ENCODE data around the gene LRRC8A.

DNA sequence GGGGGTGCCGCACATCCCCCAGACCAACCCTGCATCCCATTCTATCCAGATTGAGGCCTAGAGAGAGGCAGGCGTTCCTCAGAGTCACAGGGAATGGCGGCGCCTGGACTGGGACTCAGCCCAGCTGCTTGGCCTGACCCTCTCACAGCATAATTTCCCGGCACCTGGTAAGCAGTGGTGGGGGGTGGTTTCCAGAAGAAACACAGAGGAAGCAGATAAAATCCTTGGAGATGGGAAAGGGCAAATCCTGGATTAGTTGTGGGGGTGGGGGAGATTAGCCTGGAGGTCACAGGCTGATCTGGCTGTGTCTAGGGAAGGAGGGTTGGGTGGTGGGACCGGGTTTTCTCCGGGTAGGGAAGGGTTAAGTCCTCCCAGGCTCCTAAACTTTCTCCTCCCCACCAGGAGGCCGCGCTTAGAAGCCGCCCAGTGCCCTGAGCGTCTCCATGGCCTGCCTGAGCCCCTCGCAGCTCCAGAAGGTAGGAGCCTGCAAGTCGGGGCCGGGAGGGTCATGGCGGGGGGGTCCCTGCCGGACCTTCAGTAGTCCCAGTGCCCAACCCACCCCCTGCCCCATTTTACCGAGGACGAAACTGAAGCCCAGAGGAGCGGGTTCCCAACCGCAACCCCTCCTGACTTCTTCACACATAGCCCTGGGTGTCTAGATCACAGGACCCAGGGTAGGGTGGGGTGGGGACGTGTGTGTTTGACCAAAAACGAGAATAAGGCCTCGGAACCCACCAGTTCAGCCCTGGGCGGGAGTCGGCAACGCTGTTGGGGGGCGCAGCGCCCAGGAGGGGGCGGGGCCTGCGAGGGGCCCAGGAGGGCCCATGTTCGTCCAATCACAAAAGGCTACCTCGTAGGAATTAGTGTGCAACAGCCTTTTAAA lies 40.2 kb downstream of the LRRC8A start:
- no peak for TF ChIP-seq POLR2A (IDR thresholded peaks at IDR 0.05)
- TF ChIP-seq, protein P1, sequence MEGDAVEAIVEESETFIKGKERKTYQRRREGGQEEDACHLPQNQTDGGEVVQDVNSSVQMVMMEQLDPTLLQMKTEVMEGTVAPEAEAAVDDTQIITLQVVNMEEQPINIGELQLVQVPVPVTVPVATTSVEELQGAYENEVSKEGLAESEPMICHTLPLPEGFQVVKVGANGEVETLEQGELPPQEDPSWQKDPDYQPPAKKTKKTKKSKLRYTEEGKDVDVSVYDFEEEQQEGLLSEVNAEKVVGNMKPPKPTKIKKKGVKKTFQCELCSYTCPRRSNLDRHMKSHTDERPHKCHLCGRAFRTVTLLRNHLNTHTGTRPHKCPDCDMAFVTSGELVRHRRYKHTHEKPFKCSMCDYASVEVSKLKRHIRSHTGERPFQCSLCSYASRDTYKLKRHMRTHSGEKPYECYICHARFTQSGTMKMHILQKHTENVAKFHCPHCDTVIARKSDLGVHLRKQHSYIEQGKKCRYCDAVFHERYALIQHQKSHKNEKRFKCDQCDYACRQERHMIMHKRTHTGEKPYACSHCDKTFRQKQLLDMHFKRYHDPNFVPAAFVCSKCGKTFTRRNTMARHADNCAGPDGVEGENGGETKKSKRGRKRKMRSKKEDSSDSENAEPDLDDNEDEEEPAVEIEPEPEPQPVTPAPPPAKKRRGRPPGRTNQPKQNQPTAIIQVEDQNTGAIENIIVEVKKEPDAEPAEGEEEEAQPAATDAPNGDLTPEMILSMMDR (IDR thresholded peaks at IDR 0.05), result peak in 3 of 12 donors; percentile 9 to 20 (median 17)

All from heart left ventricle (tissue), 13 donors.